Stimulated activated CD8-positive, alpha-beta memory T cell treated with anti-CD3 and anti-CD28 coated beads, Interleukin-2, amount 100 ng/mL, for 1 hour (primary cell): Measurements from ENCODE around the gene PAFAH1B2.
"Not testable (repeated sequence)": the region's sequence is repeated elsewhere in the genome, so short reads cannot be mapped to it uniquely, and the experiment has no call there.

ENCODE experiments used
- DNase-seq, 2 donors: peaks; one replicate each; pipeline ENCODE4 v3.0.0-alpha.2; 2020; ENCODE audit warnings: low read depth in 2 of 2

The PAFAH1B2 gene

GRCh38 chr11:117202386-117203068, 58.4 kb downstream of the PAFAH1B2 start:
- DNase-seq = no peak

- DNase-seq = no peak
Measured at GRCh38 chr11:117203069-117203407, 59.0 kb downstream of the PAFAH1B2 start.

- DNase-seq = no peak
Measured at GRCh38 chr11:117204283-117205080, 60.4 kb downstream of the PAFAH1B2 start.

GRCh38 chr11:117205211-117205818, 61.2 kb downstream of the PAFAH1B2 start:
- no peak for DNase-seq

- DNase-seq = not testable (repeated sequence)
Measured at GRCh38 chr11:117206111-117206510, 62.0 kb downstream of the PAFAH1B2 start.

- not testable (repeated sequence) for DNase-seq
Measured at GRCh38 chr11:117206859-117207258, 62.8 kb downstream of the PAFAH1B2 start.

GRCh38 chr11:117207481-117207880, 63.4 kb downstream of the PAFAH1B2 start:
- DNase-seq = not testable (repeated sequence)

- DNase-seq = not testable (repeated sequence)
Measured at GRCh38 chr11:117208710-117209109, 64.6 kb downstream of the PAFAH1B2 start.

- DNase-seq = not testable (repeated sequence)
Measured at GRCh38 chr11:117209351-117210125, 65.5 kb downstream of the PAFAH1B2 start.

GRCh38 chr11:117210620-117211019, 66.5 kb downstream of the PAFAH1B2 start:
- no peak for DNase-seq

- no peak for DNase-seq
Measured at GRCh38 chr11:117212697-117213355, 68.7 kb downstream of the PAFAH1B2 start.

- no peak for DNase-seq
Measured at GRCh38 chr11:117214404-117215110, 70.5 kb downstream of the PAFAH1B2 start.

GRCh38 chr11:117217141-117218084, 73.3 kb downstream of the PAFAH1B2 start:
- no peak for DNase-seq

- DNase-seq = no peak
Measured at GRCh38 chr11:117218133-117218915, 74.2 kb downstream of the PAFAH1B2 start.

GRCh38 chr11:117219001-117219400, 74.9 kb downstream of the PAFAH1B2 start:
- no peak for DNase-seq

- no peak for DNase-seq
Measured at GRCh38 chr11:117219455-117219854, 75.4 kb downstream of the PAFAH1B2 start.

- no peak for DNase-seq
Measured at GRCh38 chr11:117219995-117220394, 75.9 kb downstream of the PAFAH1B2 start.

GRCh38 chr11:117220568-117220967, 76.5 kb downstream of the PAFAH1B2 start:
- no peak for DNase-seq
